Breast epithelium (tissue), 4 donors: Measurements from ENCODE around the gene LGALS7. TPM values are rescaled to one million over a fixed set of nuclear protein-coding genes. Genes with fewer than 3 reads are reported as not detected.

ENCODE experiments used
- DNase-seq, 2 donors: peaks; one replicate each; pipeline ENCODE4 v3.0.0-alpha.2; 2019; ENCODE audit warnings: low spot score in 2 of 2
- H3K27ac ChIP-seq, 2 donors: fragments of 200-600 bp; sonication (generic) in 1 of 2; one replicate each; pipeline ENCODE4 v1.5.1; 2016 to 2019; ENCODE audit warnings: mild to moderate bottlenecking in 1 of 2
- H3K27me3 ChIP-seq, 2 donors: fragments of 200-600 bp; sonication (generic) in 1 of 2; one replicate each; pipeline versions ENCODE4 v1.5.1 to v1.6.0; 2017 to 2019; ENCODE audit warnings: control low read depth in 1 of 2, mild to moderate bottlenecking in 1 of 2
- H3K36me3 ChIP-seq: fragments of 200-600 bp; one replicate; pipeline ENCODE4 v1.5.1; 2019
- H3K4me1 ChIP-seq, 2 donors: fragments of 200-600 bp; sonication (generic); one replicate each; pipeline ENCODE4 v1.5.1; 2016 to 2019; ENCODE audit warnings: control low read depth in 1 of 2
- H3K4me3 ChIP-seq, 3 donors: fragments of 200-600 bp; sonication (generic); 1 replicate in 2 of 3; 2 replicates in 1 of 3; pipeline ENCODE4 v1.5.1; 2016 to 2019; ENCODE audit warnings: mild to moderate bottlenecking in 3 of 3, moderate library complexity in 2 of 3
- H3K9me3 ChIP-seq, 2 donors: fragments of 200-600 bp; sonication (generic) in 1 of 2; one replicate each; pipeline ENCODE4 v1.5.1; 2016 to 2019; ENCODE audit warnings: control low read depth in 1 of 2
- CTCF ChIP-seq, 3 donors: fragments of 450-650 bp; IDR thresholded peaks; one replicate each; pipeline ENCODE4 v1.5.1; 2016 to 2017; ENCODE audit warnings: antibody characterized with exemption in 3 of 3, mild to moderate bottlenecking in 3 of 3, moderate library complexity in 3 of 3
- POLR2A ChIP-seq: fragments of 450-650 bp; IDR thresholded peaks from one replicate; pipeline ENCODE4 v1.6.1; 2016; ENCODE audit warnings: antibody characterized with exemption, mild to moderate bottlenecking, moderate library complexity
- POLR2AphosphoS5 ChIP-seq, 3 donors: sonication (generic); formaldehyde crosslinking; IDR thresholded peaks; one replicate each; pipeline ENCODE4 v1.6.1; 2017; ENCODE audit warnings: antibody characterized with exemption in 3 of 3
- intact Hi-C: fragments of 100-400 bp; cut with DNase I; formaldehyde crosslinking; loops from one replicate; pipeline ENCODE4 v1.15.1; 2023; ENCODE audit warnings: low total_unique reads
- total RNA-seq, 3 donors: library from RNA; depleted of rRNA; stranded (reverse); fragments of >200 nt; gene quantifications; one replicate each; pipeline ENCODE4 v1.1.0, GENCODE V29; 2016

The LGALS7 gene
- total RNA-seq, 3 donors from 2014 or later: 1.5 TPM; not detected in 2

DNA sequence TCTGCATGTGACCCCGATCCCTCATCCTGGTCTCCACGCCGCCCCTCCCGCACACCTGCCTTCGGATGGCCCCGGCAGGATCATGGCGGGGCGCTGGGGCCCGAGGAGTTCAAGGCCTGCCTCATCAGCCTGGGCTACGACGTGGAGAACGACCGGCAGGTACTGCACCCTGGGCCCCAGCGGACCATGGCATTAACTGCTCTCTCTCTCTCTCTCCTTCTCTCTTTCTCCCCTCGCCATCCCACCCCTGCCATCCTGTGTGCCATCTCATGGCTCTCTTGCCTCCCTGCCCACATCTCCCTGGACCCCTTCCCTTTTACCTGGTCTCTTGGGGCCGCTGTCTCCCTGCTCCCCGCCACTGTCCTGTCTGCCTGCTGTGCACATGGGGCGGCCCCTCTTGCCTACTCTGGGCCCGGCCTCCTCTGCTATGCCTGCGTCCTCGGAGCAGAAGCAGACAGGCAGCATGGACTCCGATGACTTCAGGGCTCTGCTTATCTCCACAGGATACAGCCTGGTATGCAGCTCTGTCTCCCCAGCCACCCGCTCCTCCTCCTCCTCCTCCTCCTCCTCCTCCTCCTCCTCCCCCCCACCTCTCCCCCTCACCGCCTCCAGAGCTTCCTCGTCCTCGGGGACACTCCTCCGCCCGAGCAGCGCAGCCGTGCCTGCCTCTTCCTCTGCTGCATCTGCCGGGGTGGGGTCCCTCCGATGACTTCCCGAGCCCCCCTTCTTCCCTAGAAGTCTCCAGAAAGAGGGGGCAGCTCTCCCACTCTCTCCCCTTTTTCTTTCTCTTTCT, 45.3 kb downstream of the LGALS7 start:
- no peaks in the 10 kb centered on the region for H3K36me3 ChIP-seq
- no peak for DNase-seq
- intact Hi-C loops: no loop called here
- H3K4me3 ChIP-seq: no peak overlapping the region
- TF ChIP-seq CTCF (IDR thresholded peaks at IDR 0.05): no peak
- no peak for TF ChIP-seq POLR2A
- no peak for TF ChIP-seq POLR2AphosphoS5 (IDR thresholded peaks at IDR 0.05)
- H3K27me3 ChIP-seq: no peaks in the 10 kb centered on the region
- no peaks in the 10 kb centered on the region for H3K9me3 ChIP-seq
- peak overlapping the region; percentile 43 to 75 for H3K27ac ChIP-seq
- no peaks in the 10 kb centered on the region for H3K4me1 ChIP-seq

- peak overlapping the region; percentile 43 to 75 for H3K27ac ChIP-seq
- no peaks in the 10 kb centered on the region for H3K36me3 ChIP-seq
- H3K4me3 ChIP-seq: no peak overlapping the region
- TF ChIP-seq CTCF (IDR thresholded peaks at IDR 0.05): no peak
- no peak for TF ChIP-seq POLR2AphosphoS5 (IDR thresholded peaks at IDR 0.05)
- TF ChIP-seq POLR2A: no peak
- H3K27me3 ChIP-seq: no peaks in the 10 kb centered on the region
- intact Hi-C loops: no loop called here
- no peaks in the 10 kb centered on the region for H3K9me3 ChIP-seq
- no peak for DNase-seq
- no peaks in the 10 kb centered on the region for H3K4me1 ChIP-seq
Observed at GRCh38 chr19:38727306-38727867, 45.9 kb downstream of the LGALS7 start.

GRCh38 chr19:38726761-38727301, 46.5 kb downstream of the LGALS7 start:
- Histone ChIP-seq H3K27ac (peak overlapping the region; percentile 43 to 75), H3K27me3 (no peaks in the 10 kb centered on the region), H3K36me3 (no peaks in the 10 kb centered on the region), H3K9me3 (no peaks in the 10 kb centered on the region), H3K4me3 (no peak overlapping the region), H3K4me1 (peaks cover 2 to 5% of the 10 kb centered on the region in 2 donors)
- intact Hi-C loops: no loop called here
- no peak for DNase-seq
- no peak for TF ChIP-seq POLR2AphosphoS5 (IDR thresholded peaks at IDR 0.05)
- no peak for TF ChIP-seq CTCF (IDR thresholded peaks at IDR 0.05)
- TF ChIP-seq POLR2A: no peak

DNA sequence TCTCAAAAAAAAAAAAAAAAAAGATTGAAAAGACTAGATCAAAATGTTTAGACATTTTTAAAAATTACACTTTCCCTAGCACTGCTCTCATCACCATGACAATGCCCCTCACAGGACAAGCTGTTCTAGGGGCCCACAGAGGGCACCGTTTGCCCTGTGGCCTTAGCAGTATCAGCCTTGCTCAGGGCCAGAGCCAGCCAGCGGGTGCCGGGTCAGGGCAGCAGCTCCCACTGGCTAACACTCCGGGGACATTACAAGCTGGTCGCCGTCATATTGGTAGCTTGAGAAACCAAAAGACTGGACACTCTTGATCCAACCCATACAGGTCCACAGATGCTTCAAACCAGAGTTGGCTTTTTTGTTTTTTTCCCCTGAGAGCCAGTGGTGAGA, 47.0 kb downstream of the LGALS7 start:
- H3K36me3 ChIP-seq: no peaks in the 10 kb centered on the region
- peak overlapping the region; percentile 43 to 75 for H3K27ac ChIP-seq
- H3K4me1 ChIP-seq: peaks cover 5 to 11% of the 10 kb centered on the region in 2 donors
- TF ChIP-seq POLR2AphosphoS5 (IDR thresholded peaks at IDR 0.05): no peak
- no peak for TF ChIP-seq POLR2A
- no peak for TF ChIP-seq CTCF (IDR thresholded peaks at IDR 0.05)
- intact Hi-C loops: no loop called here
- peak in 1 of 2 donors; percentile 23 for DNase-seq
- no peak overlapping the region for H3K4me3 ChIP-seq
- no peaks in the 10 kb centered on the region for H3K9me3 ChIP-seq
- no peaks in the 10 kb centered on the region for H3K27me3 ChIP-seq
